Endothelial cell of umbilical vein (primary cell): ENCODE results near the gene PRPF38B. TPM values are rescaled to one million over a fixed set of nuclear protein-coding genes. Genes with fewer than 3 reads are reported as not detected.

ENCODE experiments used
- BruUV-seq: library from RNA; stranded (reverse); fragments of 400-500 nt; replicated peaks from 2 replicates; lab custom pipeline; 2021; lab: Mats Ljungman, UMichigan
- CTCF ChIA-PET: fragments of 300-600, 350-600 bp; sonication (Branson Sonifier 250); formaldehyde crosslinking; loops from one replicate; lab custom pipeline; 2021; ENCODE audit warnings: antibody characterized with exemption, inconsistent platforms; lab: Charles Lee
- POLR2A ChIA-PET: fragments of 300-600, 350-600 bp; sonication (Branson Sonifier 250); formaldehyde crosslinking; loops from one replicate; lab custom pipeline; 2021; ENCODE audit warnings: antibody characterized with exemption, inconsistent platforms; lab: Charles Lee
- DNase-seq: peaks from one replicate; pipeline ENCODE4 v3.0.0-alpha.2; 2011; ENCODE audit warnings: low read depth, low spot score
- FAIRE-seq: peaks from 2 replicates; lab custom pipeline; 2011; peaks lifted over from hg19 to GRCh38; lab: Jason Lieb, UNC
- H2AFZ ChIP-seq: 2 replicates; pipeline ENCODE4 v1.6.0; 2012; ENCODE audit warnings: low read depth, low read length, control low read depth, inconsistent platforms
- H3K27ac ChIP-seq: 2 replicates; pipeline ENCODE4 v1.5.1; 2011; ENCODE audit warnings: low read depth, mild to moderate bottlenecking, control low read depth, low read length, moderate library complexity; ENCODE audit not compliant: insufficient read depth
- H3K27me3 ChIP-seq, 2 experiments: 2 replicates each; pipeline versions ENCODE4 v1.6.0 to v1.6.1; 2011; ENCODE audit warnings: low read length in 2 of 2, mixed read lengths in 1 of 2; ENCODE audit not compliant: control insufficient read depth in 2 of 2, insufficient read depth in 2 of 2
- H3K36me3 ChIP-seq, 2 experiments: 2 replicates in 1 of 2; 3 replicates in 1 of 2; pipeline ENCODE4 v1.5.1; 2011; ENCODE audit warnings: low read length in 2 of 2, mild to moderate bottlenecking in 1 of 2, moderate library complexity in 1 of 2; ENCODE audit not compliant: control insufficient read depth in 2 of 2, insufficient read depth in 2 of 2; ENCODE audit errors: extremely low read depth in 1 of 2
- H3K4me1 ChIP-seq: 3 replicates; pipeline ENCODE4 v1.5.1; 2011; ENCODE audit warnings: mild to moderate bottlenecking, low read length; ENCODE audit not compliant: control insufficient read depth, insufficient read depth; ENCODE audit errors: extremely low read depth
- H3K4me2 ChIP-seq: 2 replicates; pipeline ENCODE4 v1.6.1; 2011; ENCODE audit warnings: low read length, control low read depth, mixed read lengths; ENCODE audit not compliant: insufficient read depth
- H3K4me3 ChIP-seq, 3 experiments: fragments of 200-600 bp in 1 of 3; sonication (generic), shearing (Covaris generic) in 1 of 3; replicated peaks in 1 of 3; 2 replicates each; pipeline ENCODE4 v1.5.1; 2011 to 2016; ENCODE audit warnings: control low read depth in 3 of 3, low read length in 3 of 3, mild to moderate bottlenecking in 2 of 3, inconsistent platforms in 1 of 3, low read depth in 1 of 3, moderate library complexity in 1 of 3; ENCODE audit not compliant: insufficient read depth in 1 of 3
- H3K79me2 ChIP-seq: 2 replicates; pipeline ENCODE4 v1.6.0; 2012; ENCODE audit warnings: low read length, inconsistent platforms; ENCODE audit not compliant: control insufficient read depth, insufficient read depth
- H3K9ac ChIP-seq: replicated peaks from 2 replicates; pipeline ENCODE3; 2011; ENCODE audit warnings: low read length, control low read depth; ENCODE audit not compliant: insufficient read depth; ENCODE audit errors: extremely low read depth
- H3K9me1 ChIP-seq: replicated peaks from 3 replicates; pipeline ENCODE4 v1.6.0; 2011; ENCODE audit warnings: mild to moderate bottlenecking, low read length; ENCODE audit not compliant: control insufficient read depth, insufficient read depth; ENCODE audit errors: extremely low read depth
- H3K9me3 ChIP-seq: replicated peaks from 2 replicates; pipeline ENCODE4 v1.5.1; 2012; ENCODE audit warnings: low read length, inconsistent platforms; ENCODE audit not compliant: control insufficient read depth, insufficient read depth
- H4K20me1 ChIP-seq: replicated peaks from 2 replicates; pipeline ENCODE3; 2011; ENCODE audit warnings: mild to moderate bottlenecking, low read length; ENCODE audit not compliant: control insufficient read depth, insufficient read depth; ENCODE audit errors: extremely low read depth
- CTCF ChIP-seq, 2 donors: IDR thresholded peaks; 1 replicate in 1 of 2; 2 replicates in 1 of 2; pipeline ENCODE4 v1.5.1; 2011; ENCODE audit warnings: low read length in 2 of 2, mild to moderate bottlenecking in 2 of 2, moderate library complexity in 2 of 2, control low read depth in 1 of 2, inconsistent platforms in 1 of 2, low read depth in 1 of 2; ENCODE audit not compliant: insufficient read depth in 1 of 2; ENCODE audit errors: extremely low read depth in 1 of 2
- EZH2 ChIP-seq: IDR thresholded peaks from 2 replicates; pipeline ENCODE4 v1.6.1; 2012; ENCODE audit warnings: borderline replicate concordance, low read depth, mild to moderate bottlenecking, moderate library complexity, low read length, inconsistent platforms; ENCODE audit not compliant: severe bottlenecking
- FOS ChIP-seq: IDR thresholded peaks from 2 replicates; pipeline ENCODE4 v1.6.1; 2011; ENCODE audit warnings: mild to moderate bottlenecking, low read length, moderate library complexity, borderline replicate concordance; ENCODE audit not compliant: insufficient read depth
- GATA2 ChIP-seq: IDR thresholded peaks from 2 replicates; pipeline ENCODE4 v1.7.0; 2011; ENCODE audit warnings: low read depth, mild to moderate bottlenecking, moderate library complexity, mixed read lengths, low read length; ENCODE audit not compliant: insufficient read length, insufficient read depth
- JUN ChIP-seq: IDR thresholded peaks from 2 replicates; pipeline ENCODE4 v1.6.1; 2011; ENCODE audit warnings: borderline replicate concordance, low read depth; ENCODE audit not compliant: insufficient read length, insufficient read depth
- MAX ChIP-seq: IDR thresholded peaks from 2 replicates; pipeline ENCODE4 v1.6.1; 2011; ENCODE audit not compliant: insufficient read depth, insufficient read length
- MYC ChIP-seq: IDR thresholded peaks from one replicate; pipeline ENCODE4 v1.6.1; 2011; ENCODE audit warnings: mild to moderate bottlenecking, low read depth, low read length
- POLR2A ChIP-seq: IDR thresholded peaks from 2 replicates; pipeline ENCODE4 v1.6.1; 2012; ENCODE audit warnings: low read depth, mild to moderate bottlenecking, control low read depth, low read length
- POLR2AphosphoS5 ChIP-seq: IDR thresholded peaks from 2 replicates; pipeline ENCODE4 v1.6.1; 2012; ENCODE audit warnings: low read depth, mild to moderate bottlenecking, control low read depth, low read length, moderate library complexity; ENCODE audit not compliant: insufficient read depth
- dilution Hi-C: fragments of 300-500 bp; cut with MboI; formaldehyde crosslinking; loops from one replicate; pipeline ENCODE4 v1.15.0; 2019; ENCODE audit warnings: low sequenced_read_pairs; ENCODE audit not compliant: extremely low pct_ligation_motif_present
- intact Hi-C: fragments of 100-400 bp; cut with micrococcal nuclease; formaldehyde crosslinking; loops from one replicate; pipeline ENCODE4 v1.10.0; 2022
- polyA plus RNA-seq, 4 experiments: library from polyadenylated mRNA; depleted of rRNA in 3 of 4; stranded (reverse) in 3 of 4; unstranded in 1 of 4; fragments of >200 nt; gene quantifications; 2 replicates each; pipeline versions ENCODE4 v1.2.1 to v1.2.3, GENCODE V29; 2011 to 2012; ENCODE audit warnings: missing spikeins in 1 of 4
- total RNA-seq: library from RNA; stranded (reverse); gene quantifications from 2 replicates; pipeline ENCODE4 v1.2.3, GENCODE V29; 2021

Gene PRPF38B
- total and polyA plus RNA-seq, 2 donors (not counting 3 experiments of a cell fraction or from before 2014, with no cell fraction given): 19.3 to 46.6 TPM

GRCh38 chr1:108686614-108687313 lies 5.3 kb upstream of the PRPF38B start:
- Histone ChIP-seq H3K4me1 (peaks cover 13% of the 10 kb centered on the region), H3K36me3 (no peaks in the 10 kb centered on the region), H3K27ac (no peak overlapping the region), H3K9me1 (no peaks in the 10 kb centered on the region), H3K79me2 (peaks cover 6% of the 10 kb centered on the region), H3K4me2 (no peak overlapping the region), H3K4me3 (no peak overlapping the region), H2AFZ (no peak overlapping the region), H4K20me1 (no peaks in the 10 kb centered on the region), H3K9me3 (no peaks in the 10 kb centered on the region), H3K9ac (no peak overlapping the region), H3K27me3 (no peaks in the 10 kb centered on the region)
- CTCF ChIA-PET: interaction anchor here (0.7 kb wide), 1 partner anchor 9 kb away, joined by 4 read pairs; no protein-coding TSS in a partner anchor
- TF ChIP-seq POLR2AphosphoS5 (no peak), GATA2 (no peak), JUN (no peak), EZH2 (no peak), CTCF (IDR thresholded peaks at IDR 0.05; ENCODE audit: extremely low read depth in 1 of 2, insufficient read depth in 1 of 2, low read depth in 1 of 2, low read length in 2 of 2) (no peak), MYC (no peak), POLR2A (no peak), FOS (no peak), MAX (no peak)
- POLR2A ChIA-PET: no interaction called here
- intact Hi-C loops (no loop called here), dilution Hi-C loops (no loop called here)
- FAIRE-seq: no peak
- DNase-seq: no peak
- no TSS peak for BruUV-seq
